HepG2 (cell line): ENCODE results near the gene SLC12A3. TPM values are rescaled to one million over a fixed set of nuclear protein-coding genes. Genes with fewer than 3 reads are reported as not detected.

Experiments
- ATAC-seq: fragments of 200-7000 bp; cut with Tn5 transposase; 3 replicates; pipeline ENCODE4 v1.9.1; 2020; ENCODE audit warnings: mild to moderate bottlenecking, moderate library complexity
- BruUV-seq: library from RNA; stranded (reverse); fragments of 400-500 nt; replicated peaks from 2 replicates; lab custom pipeline; 2021; lab: Mats Ljungman, UMichigan
- CTCF ChIA-PET: fragments of 300-600 bp; formaldehyde crosslinking; extraction: SDS; loops from one replicate; lab custom pipeline; 2021; ENCODE audit warnings: low total read pairs, inconsistent platforms, low intra/inter-chr PET ratio; lab: Yijun Ruan, JAX
- POLR2A ChIA-PET: fragments of 350-600 bp; sonication (Branson Sonifier 250); formaldehyde crosslinking; loops from one replicate; lab custom pipeline; 2020; ENCODE audit warnings: antibody characterized with exemption, inconsistent platforms; lab: Yijun Ruan, JAX
- DNase-seq: peaks from one replicate; pipeline ENCODE4 v3.0.0-alpha.2; 2015; ENCODE audit warnings: low spot score
- FAIRE-seq: peaks from 3 replicates; lab custom pipeline; 2011; peaks lifted over from hg19 to GRCh38; lab: Jason Lieb, UNC
- H2AFZ ChIP-seq: one replicate; pipeline ENCODE4 v1.6.1; 2011; ENCODE audit warnings: low read length, inconsistent platforms
- H3K27ac ChIP-seq: fragments of 300-600 bp; 3 replicates; pipeline ENCODE4 v1.8.0; 2011; ENCODE audit warnings: mixed run types, mild to moderate bottlenecking, mixed read lengths, low read length, inconsistent platforms; ENCODE audit not compliant: insufficient read depth; ENCODE audit errors: extremely low read length
- H3K27me3 ChIP-seq, 2 experiments: fragments of 200-600 bp in 1 of 2; 2 replicates in 1 of 2; 3 replicates in 1 of 2; pipeline versions ENCODE4 v1.6.0 to v1.8.0; 2011; ENCODE audit warnings: low read length in 2 of 2, mild to moderate bottlenecking in 2 of 2, moderate library complexity in 2 of 2, inconsistent platforms in 1 of 2; ENCODE audit not compliant: insufficient read depth in 2 of 2, control insufficient read depth in 1 of 2
- H3K36me3 ChIP-seq, 2 experiments: fragments of 200-600 bp in 1 of 2; replicated peaks in 1 of 2; 2 replicates in 1 of 2; 3 replicates in 1 of 2; pipeline versions ENCODE4 v1.5.1 to v1.8.0; 2011; ENCODE audit warnings: low read length in 2 of 2, inconsistent platforms in 1 of 2; ENCODE audit not compliant: insufficient read depth in 2 of 2, control insufficient read depth in 1 of 2
- H3K4me1 ChIP-seq: 2 replicates; pipeline ENCODE4 v1.5.1; 2012; ENCODE audit warnings: low read length, inconsistent platforms; ENCODE audit not compliant: insufficient read depth
- H3K4me2 ChIP-seq: 2 replicates; pipeline ENCODE4 v1.6.0; 2011; ENCODE audit warnings: low read depth, low read length, inconsistent platforms
- H3K4me3 ChIP-seq, 3 experiments: fragments of 200-600 bp in 1 of 3; sonication (generic), shearing (Covaris generic) in 1 of 3; replicated peaks in 1 of 3; 2 replicates each; pipeline ENCODE4 v1.5.1; 2011 to 2016; ENCODE audit warnings: low read length in 3 of 3, inconsistent platforms in 2 of 3, low read depth in 2 of 3, mild to moderate bottlenecking in 2 of 3, control low read depth in 1 of 3, mixed read lengths in 1 of 3; ENCODE audit not compliant: insufficient read depth in 1 of 3
- H3K79me2 ChIP-seq: one replicate; pipeline ENCODE4 v1.6.1; 2011; ENCODE audit warnings: low read length, inconsistent platforms; ENCODE audit not compliant: insufficient read depth
- H3K9ac ChIP-seq: 2 replicates; pipeline ENCODE4 v1.6.0; 2011; ENCODE audit warnings: mild to moderate bottlenecking, low read depth, low read length, inconsistent platforms; ENCODE audit not compliant: insufficient read depth
- H3K9me3 ChIP-seq: 2 replicates; pipeline ENCODE4 v1.5.1; 2012; ENCODE audit warnings: mild to moderate bottlenecking, low read length
- H4K20me1 ChIP-seq: 2 replicates; pipeline ENCODE4 v1.6.0; 2011; ENCODE audit warnings: inconsistent platforms, mild to moderate bottlenecking, low read length, moderate library complexity; ENCODE audit not compliant: insufficient read depth
- ARNTL ChIP-seq: sonication (generic); formaldehyde crosslinking; IDR thresholded peaks from 2 replicates; pipeline ENCODE4 v1.4.0; 2020; ENCODE audit warnings: mild to moderate bottlenecking, missing genetic modification reagents
- GPN1 ChIP-seq: sonication (generic); formaldehyde crosslinking; IDR thresholded peaks from 2 replicates; pipeline ENCODE4 v1.5.1; 2020; ENCODE audit warnings: missing genetic modification reagents, borderline replicate concordance
- HCFC1 ChIP-seq: fragments of 150-350 bp; IDR thresholded peaks from 2 replicates; pipeline ENCODE4 v1.6.1; 2014; ENCODE audit warnings: low read depth, low read length
- JUNB ChIP-seq: sonication (generic); formaldehyde crosslinking; IDR thresholded peaks from 2 replicates; pipeline ENCODE4 v1.8.0; 2022; ENCODE audit warnings: missing genetic modification reagents, mild to moderate bottlenecking, borderline replicate concordance
- REPIN1 ChIP-seq: sonication (generic); formaldehyde crosslinking; IDR thresholded peaks from 2 replicates; pipeline ENCODE4 v1.8.0; 2022; ENCODE audit warnings: missing genetic modification reagents, low read depth, mild to moderate bottlenecking, borderline replicate concordance
- TAF15 ChIP-seq: fragments of 200-400 bp; formaldehyde crosslinking; IDR thresholded peaks from one replicate; pipeline ENCODE4 v1.6.1; 2018; ENCODE audit warnings: mild to moderate bottlenecking, low read depth, low read length; ENCODE audit not compliant: poor library complexity, severe bottlenecking
- ZNF792 ChIP-seq: IDR thresholded peaks from 2 replicates; pipeline ENCODE4 v1.6.1; 2016
- WGBS: methylation state at CpG from one replicate; pipeline ENCODE4 v1.1.6; 2017; ENCODE audit warnings: low lambda C conversion rate; 5-methylcytosine and 5-hydroxymethylcytosine counted together
- in situ Hi-C: cut with HindIII; loops from 2 replicates; pipeline ENCODE4 v1.10.0; 2017; ENCODE audit warnings: low pct_unique_long_range_greater_than_20kb; ENCODE audit not compliant: extremely low pct_ligation_motif_present
- intact Hi-C: fragments of 100-400 bp; cut with micrococcal nuclease; formaldehyde crosslinking; loops from one replicate; pipeline ENCODE4 v1.10.0; 2022; ENCODE audit not compliant: unreplicated experiment
- polyA plus RNA-seq, 8 experiments: library from polyadenylated mRNA; depleted of rRNA in 3 of 8; stranded (reverse) in 7 of 8; unstranded in 1 of 8; fragments of >200 nt; fragmentation: Illumina TruSeq in 4 of 8; extraction: Trizol in 4 of 8; gene quantifications; 2 replicates each; pipeline versions ENCODE4 v1.2.1 to v1.2.3, GENCODE V29; 2011 to 2016; ENCODE audit warnings: low read depth in 4 of 8, missing spikeins in 1 of 8, mixed read lengths in 1 of 8; ENCODE audit not compliant: insufficient read depth in 1 of 8
- total RNA-seq, 5 experiments: library from RNA; depleted of rRNA; stranded (reverse); fragments of >200 nt; fragmentation: Illumina TruSeq; extraction: Trizol; gene quantifications; 2 replicates each; pipeline ENCODE4 v1.2.3, GENCODE V29; 2016; ENCODE audit warnings: low read depth in 1 of 5
- TF ChIP-seq, protein P1 (sequence below): IDR thresholded peaks from 2 replicates; pipeline ENCODE4 v1.6.1; 2012; ENCODE audit warnings: inconsistent platforms
- TF ChIP-seq, protein P2 (sequence below): sonication (generic); formaldehyde crosslinking; IDR thresholded peaks from 2 replicates; pipeline ENCODE4 v1.9.0; 2021; ENCODE audit warnings: missing genetic modification reagents, mild to moderate bottlenecking, borderline replicate concordance

The SLC12A3 gene
- total and polyA plus RNA-seq, 2 of the 13 experiments (the other 11 are each of a cell fraction or from before 2014, with no cell fraction given): 6.2 TPM; not detected in 1

- TF ChIP-seq TAF15: no peak
Observed at GRCh38 chr16:56891685-56892084, 26.7 kb downstream of the SLC12A3 start (continued).

DNA sequence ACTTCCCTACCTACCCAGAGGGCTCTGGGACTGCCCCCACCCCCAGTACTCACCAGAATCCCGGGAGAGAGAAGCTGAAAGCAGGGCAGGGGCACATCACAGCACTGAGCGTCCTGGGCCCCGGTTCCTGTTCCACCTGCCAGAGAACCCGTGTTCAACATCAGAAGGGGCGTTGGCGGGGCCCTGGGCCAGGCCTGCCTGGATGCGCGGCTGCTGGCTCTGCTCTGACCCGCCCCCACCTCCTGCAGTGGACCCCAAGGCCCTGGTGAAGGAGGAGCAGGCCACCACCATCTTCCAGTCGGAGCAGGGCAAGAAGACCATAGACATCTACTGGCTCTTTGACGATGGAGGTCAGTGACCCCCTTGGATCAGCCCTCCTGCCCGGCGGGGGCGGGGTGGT lies 27.7 kb downstream of the SLC12A3 start:
- no peak overlapping the region for H3K27ac ChIP-seq
- 67% methylated on average over 13 of the region's 14 CpGs for WGBS
- no peak for DNase-seq
- peaks cover 5 to 9% of the 10 kb centered on the region in 2 experiments; a peak in 4 of 5 replicates for H3K27me3 ChIP-seq
- BruUV-seq: no TSS peak
- H3K9ac ChIP-seq: no peak overlapping the region
- peaks cover 6% of the 10 kb centered on the region; the same call in 1 of the 2 replicates for H3K4me1 ChIP-seq
- H2AFZ ChIP-seq: no peak overlapping the region
- H3K4me3 ChIP-seq: no peak overlapping the region
- H3K9me3 ChIP-seq: no peaks in the 10 kb centered on the region
- H3K36me3 ChIP-seq: no peaks in the 10 kb centered on the region
- ChIA-PET CTCF (no interaction called here), POLR2A (interaction anchor here (1.7 kb wide), 1 partner anchor 39 kb away, joined by 5 read pairs; no protein-coding TSS in a partner anchor)
- TF ChIP-seq ZNF792 (no peak), ARNTL (CRISPR knock-in tag) (no peak), HCFC1 (no peak), JUNB (CRISPR knock-in tag) (no peak), REPIN1 (CRISPR knock-in tag) (no peak), GPN1 (no peak)
- TF ChIP-seq, protein P1, sequence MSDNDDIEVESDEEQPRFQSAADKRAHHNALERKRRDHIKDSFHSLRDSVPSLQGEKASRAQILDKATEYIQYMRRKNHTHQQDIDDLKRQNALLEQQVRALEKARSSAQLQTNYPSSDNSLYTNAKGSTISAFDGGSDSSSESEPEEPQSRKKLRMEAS: no peak
- TF ChIP-seq, protein P2, sequence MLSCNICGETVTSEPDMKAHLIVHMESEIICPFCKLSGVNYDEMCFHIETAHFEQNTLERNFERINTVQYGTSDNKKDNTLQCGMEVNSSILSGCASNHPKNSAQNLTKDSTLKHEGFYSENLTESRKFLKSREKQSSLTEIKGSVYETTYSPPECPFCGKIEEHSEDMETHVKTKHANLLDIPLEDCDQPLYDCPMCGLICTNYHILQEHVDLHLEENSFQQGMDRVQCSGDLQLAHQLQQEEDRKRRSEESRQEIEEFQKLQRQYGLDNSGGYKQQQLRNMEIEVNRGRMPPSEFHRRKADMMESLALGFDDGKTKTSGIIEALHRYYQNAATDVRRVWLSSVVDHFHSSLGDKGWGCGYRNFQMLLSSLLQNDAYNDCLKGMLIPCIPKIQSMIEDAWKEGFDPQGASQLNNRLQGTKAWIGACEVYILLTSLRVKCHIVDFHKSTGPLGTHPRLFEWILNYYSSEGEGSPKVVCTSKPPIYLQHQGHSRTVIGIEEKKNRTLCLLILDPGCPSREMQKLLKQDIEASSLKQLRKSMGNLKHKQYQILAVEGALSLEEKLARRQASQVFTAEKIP (CRISPR knock-in tag): no peak
- in situ Hi-C loops (no loop called here), intact Hi-C loops (no loop called here)
- H3K79me2 ChIP-seq: no peaks in the 10 kb centered on the region
- FAIRE-seq: no peak
- no peaks in the 10 kb centered on the region for H4K20me1 ChIP-seq
- no peak overlapping the region for H3K4me2 ChIP-seq
- ATAC-seq: peak; percentile 13; the same call in 2 of the 3 replicates
